ENCODE data around the gene GBGT1. TPM values are rescaled to one million over a fixed set of nuclear protein-coding genes. Genes with fewer than 3 reads are reported as not detected.

GBGT1 gene
- total and polyA plus RNA-seq, 4 donors: 6.1 to 42.9 (median 23.2) TPM

GRCh38 chr9:133134388-133135145 is 29.1 kb downstream of the GBGT1 start:
- WGBS, 2 donors: 66 to 80% methylated on average over 11 of the region's 11 CpGs
- no peaks in the 10 kb centered on the region for H3K36me3 ChIP-seq (ENCODE audit: control insufficient read depth in 4 of 4, insufficient read depth in 4 of 4, low read length in 4 of 4)
- no peaks in the 10 kb centered on the region for H3K27me3 ChIP-seq (ENCODE audit: control insufficient read depth in 3 of 3, insufficient read depth in 3 of 3, low read length in 2 of 3)
- H3K4me3 ChIP-seq: no peak overlapping the region
- no peaks in the 10 kb centered on the region for H3K9me3 ChIP-seq (ENCODE audit: control insufficient read depth in 4 of 4, insufficient read depth in 3 of 4, low read length in 3 of 4)
- peaks cover 10 to 35% (median 16%) of the 10 kb centered on the region in 5 donors for H3K4me1 ChIP-seq (ENCODE audit: control insufficient read depth in 5 of 5, insufficient read depth in 5 of 5, low read length in 5 of 5)
- TF ChIP-seq CTCF (IDR thresholded peaks at IDR 0.05; ENCODE audit: control extremely low read depth, extremely low read depth): no peak
- H3K27ac ChIP-seq (ENCODE audit: low read depth in 1 of 2, low read length in 1 of 2): peak overlapping the region; percentile 89 to 97
- peak overlapping the region; percentile 20 to 62 for H3K9ac ChIP-seq (ENCODE audit: insufficient read depth in 1 of 2, low read length in 2 of 2)
- ATAC-seq (ENCODE audit: insufficient read depth, low FRiP score) (no peak), DNase-seq (peak in 1 of 3 donors; percentile 18)

- H3K9ac ChIP-seq (ENCODE audit: insufficient read depth in 1 of 2, low read length in 2 of 2): peak overlapping the region; percentile 20 to 62
- H3K9me3 ChIP-seq (ENCODE audit: control insufficient read depth in 4 of 4, insufficient read depth in 3 of 4, low read length in 3 of 4): no peaks in the 10 kb centered on the region
- WGBS, 2 donors: 32 to 42% methylated on average over 21 of the region's 21 CpGs
- H3K36me3 ChIP-seq (ENCODE audit: control insufficient read depth in 4 of 4, insufficient read depth in 4 of 4, low read length in 4 of 4): no peaks in the 10 kb centered on the region
- H3K27me3 ChIP-seq (ENCODE audit: control insufficient read depth in 3 of 3, insufficient read depth in 3 of 3, low read length in 2 of 3): no peaks in the 10 kb centered on the region
- peaks cover 10 to 37% (median 16%) of the 10 kb centered on the region in 5 donors for H3K4me1 ChIP-seq (ENCODE audit: control insufficient read depth in 5 of 5, insufficient read depth in 5 of 5, low read length in 5 of 5)
- peak; percentile 83 for ATAC-seq (ENCODE audit: insufficient read depth, low FRiP score)
- DNase-seq: peak; percentile 93 to 96 (median 95)
- H3K4me3 ChIP-seq: no peak overlapping the region
- TF ChIP-seq CTCF (IDR thresholded peaks at IDR 0.05; ENCODE audit: control extremely low read depth, extremely low read depth): no peak
- peak overlapping the region; percentile 89 to 97 for H3K27ac ChIP-seq (ENCODE audit: low read depth in 1 of 2, low read length in 1 of 2)
Measured at GRCh38 chr9:133133681-133134387, 29.9 kb downstream of the GBGT1 start.

- DNase-seq (no peak), ATAC-seq (ENCODE audit: insufficient read depth, low FRiP score) (no peak)
- no peak overlapping the region for H3K9ac ChIP-seq (ENCODE audit: insufficient read depth in 1 of 2, low read length in 2 of 2)
- H3K4me1 ChIP-seq (ENCODE audit: control insufficient read depth in 5 of 5, insufficient read depth in 5 of 5, low read length in 5 of 5): peaks cover 10 to 43% (median 16%) of the 10 kb centered on the region in 5 donors
- TF ChIP-seq CTCF (IDR thresholded peaks at IDR 0.05; ENCODE audit: control extremely low read depth, extremely low read depth): no peak
- H3K27me3 ChIP-seq (ENCODE audit: control insufficient read depth in 3 of 3, insufficient read depth in 3 of 3, low read length in 2 of 3): no peaks in the 10 kb centered on the region
- H3K4me3 ChIP-seq: no peak overlapping the region
- H3K36me3 ChIP-seq (ENCODE audit: control insufficient read depth in 4 of 4, insufficient read depth in 4 of 4, low read length in 4 of 4): no peaks in the 10 kb centered on the region
- 88% methylated on average over 16 of the region's 16 CpGs for WGBS, 2 donors
- no peaks in the 10 kb centered on the region for H3K9me3 ChIP-seq (ENCODE audit: control insufficient read depth in 4 of 4, insufficient read depth in 3 of 4, low read length in 3 of 4)
- H3K27ac ChIP-seq (ENCODE audit: low read depth in 1 of 2, low read length in 1 of 2): peak overlapping the region in 1 of 2 donors; percentile 65
Measured at GRCh38 chr9:133132174-133132573, 31.5 kb downstream of the GBGT1 start.
